Measurements from ENCODE around the gene TMEM109.

Gene TMEM109

DNA sequence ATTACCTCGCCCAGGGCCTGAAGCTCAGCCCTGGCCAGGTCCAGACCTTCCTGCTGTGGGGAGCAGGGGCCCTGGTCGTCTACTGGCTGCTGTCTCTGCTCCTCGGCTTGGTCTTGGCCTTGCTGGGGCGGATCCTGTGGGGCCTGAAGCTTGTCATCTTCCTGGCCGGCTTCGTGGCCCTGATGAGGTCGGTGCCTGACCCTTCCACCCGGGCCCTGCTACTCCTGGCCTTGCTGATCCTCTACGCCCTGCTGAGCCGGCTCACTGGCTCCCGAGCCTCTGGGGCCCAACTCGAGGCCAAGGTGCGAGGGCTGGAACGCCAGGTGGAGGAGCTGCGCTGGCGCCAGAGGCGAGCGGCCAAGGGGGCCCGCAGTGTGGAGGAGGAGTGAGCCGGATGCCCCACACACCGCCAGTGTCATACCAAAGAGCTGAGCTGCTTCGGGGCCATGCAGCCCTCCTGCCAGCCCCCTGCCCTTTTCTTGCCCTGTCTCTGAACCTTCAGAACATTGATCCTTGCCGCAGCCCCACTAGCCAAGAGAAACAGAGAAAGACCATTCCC lies 7.9 kb downstream of the TMEM109 start:
- TF ChIP-seq POLR2A (IDR thresholded peaks at IDR 0.05; ENCODE audit: low read length) (no peak), GATA1 (IDR thresholded peaks at IDR 0.05; ENCODE audit: low read depth, low read length) (no peak)
- DNase-seq = no peak

DNA sequence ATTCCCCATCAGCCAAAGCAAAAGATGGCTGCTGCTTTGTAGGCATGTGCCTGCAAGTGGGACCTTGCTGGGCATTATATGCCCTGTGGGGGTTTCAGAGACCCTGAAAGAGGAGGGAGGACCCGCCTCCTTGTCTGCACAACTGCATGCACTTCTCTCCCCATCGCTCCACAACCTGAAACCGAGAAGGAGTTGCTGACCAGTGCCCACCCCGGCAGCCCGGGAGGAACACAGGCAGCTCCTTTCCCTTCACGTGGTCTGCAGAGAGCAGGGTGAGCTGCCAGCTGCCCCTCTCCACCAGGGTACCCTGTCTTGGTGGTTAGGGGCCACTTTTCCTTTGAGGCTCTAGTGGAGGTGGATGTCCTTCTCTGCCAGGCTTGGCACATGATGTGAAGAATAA lies 8.9 kb downstream of the TMEM109 start:
- no peak for DNase-seq
- TF ChIP-seq POLR2A (IDR thresholded peaks at IDR 0.05; ENCODE audit: low read length) (no peak), GATA1 (IDR thresholded peaks at IDR 0.05; ENCODE audit: low read depth, low read length) (no peak)

DNA sequence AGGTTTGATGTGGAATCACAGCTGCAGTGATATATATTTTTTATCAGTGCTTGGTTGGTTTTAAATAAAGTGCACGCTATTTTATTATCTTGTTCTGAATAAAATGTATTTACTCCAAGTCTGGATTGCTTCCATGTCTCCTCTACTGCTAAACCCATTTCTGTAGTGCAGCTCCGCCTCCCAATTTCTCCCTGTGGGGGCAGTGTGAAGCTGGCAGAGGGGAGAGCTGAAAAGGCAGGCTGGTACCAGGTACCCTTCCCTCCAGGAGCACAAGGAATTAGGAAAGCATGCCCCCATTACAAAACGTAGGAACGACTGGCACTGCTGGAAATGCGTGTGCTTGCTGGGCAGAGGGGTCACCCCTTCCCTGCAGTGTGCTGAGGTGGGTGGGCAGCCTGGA lies 9.4 kb downstream of the TMEM109 start:
- no peak for DNase-seq
- TF ChIP-seq GATA1 (IDR thresholded peaks at IDR 0.05; ENCODE audit: low read depth, low read length) (no peak), POLR2A (IDR thresholded peaks at IDR 0.05; ENCODE audit: low read length) (no peak)

DNA sequence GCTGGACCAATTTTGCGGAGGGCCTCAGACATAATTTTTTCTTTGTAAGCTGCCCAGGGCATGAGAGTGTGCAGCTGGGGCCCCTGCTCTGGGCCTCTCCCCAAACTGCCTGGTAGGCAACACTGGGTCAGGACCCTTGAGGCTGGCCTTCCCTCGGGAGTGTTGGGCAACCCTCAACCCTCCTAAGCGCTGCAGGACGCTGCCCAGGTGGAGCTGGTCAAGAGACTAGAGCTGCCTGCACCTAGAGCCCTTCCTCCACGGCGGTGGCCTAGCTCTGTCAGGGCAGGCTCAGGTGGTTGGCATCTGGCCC lies 9.8 kb downstream of the TMEM109 start:
- DNase-seq = no peak
- TF ChIP-seq POLR2A (IDR thresholded peaks at IDR 0.05; ENCODE audit: low read length) = no peak
- TF ChIP-seq GATA1 (IDR thresholded peaks at IDR 0.05; ENCODE audit: low read depth, low read length) = no peak

DNA sequence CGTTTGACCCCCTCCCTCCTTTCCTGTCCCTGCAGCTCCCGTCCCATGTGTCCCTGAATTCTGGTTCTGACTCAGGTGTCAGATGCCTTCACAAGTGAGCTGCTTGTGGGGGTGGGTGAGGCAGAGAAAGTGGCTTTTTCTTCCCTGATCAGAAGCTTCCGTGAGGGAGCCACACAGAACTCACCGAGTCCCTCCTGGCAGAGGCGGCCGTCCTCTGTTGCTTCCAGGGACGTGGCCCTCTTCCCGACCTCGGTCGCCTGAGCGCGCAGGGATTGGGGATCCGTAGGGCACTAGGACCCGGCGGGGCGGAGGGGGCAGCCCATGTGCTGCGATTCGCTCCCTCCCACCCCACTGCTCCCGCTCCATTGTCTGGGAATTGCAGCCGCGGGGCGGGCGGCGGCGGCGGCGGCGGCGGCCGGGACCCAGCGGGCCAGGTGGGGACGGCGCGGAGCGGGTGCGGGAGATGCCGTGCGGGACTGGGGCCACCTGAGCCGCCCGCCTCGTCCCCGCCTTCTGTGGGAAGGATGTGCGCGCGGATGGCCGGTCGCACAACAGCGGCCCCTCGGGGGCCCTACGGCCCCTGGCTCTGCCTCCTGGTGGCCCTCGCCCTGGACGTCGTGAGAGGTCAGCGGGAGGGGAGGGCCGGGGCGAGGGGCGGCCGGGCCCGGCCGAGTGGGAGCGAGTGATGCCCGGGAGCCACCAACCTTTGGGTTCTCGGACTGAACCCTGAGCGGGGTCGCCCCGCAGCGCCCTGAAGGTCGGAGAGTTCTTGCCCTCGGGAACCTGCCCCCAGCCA lies 10.3 kb downstream of the TMEM109 start, which contains the start of gene TMEM132A:
Gene TMEM132A (plus strand): TSS at position 351 of the 796 bp plus-strand sequence. CDS start 174 bp downstream, at position 525.
- TF ChIP-seq GATA1 (IDR thresholded peaks at IDR 0.05; ENCODE audit: low read depth, low read length) (no peak), POLR2A (IDR thresholded peaks at IDR 0.05; ENCODE audit: low read length) (no peak)
- no peak for DNase-seq

DNA sequence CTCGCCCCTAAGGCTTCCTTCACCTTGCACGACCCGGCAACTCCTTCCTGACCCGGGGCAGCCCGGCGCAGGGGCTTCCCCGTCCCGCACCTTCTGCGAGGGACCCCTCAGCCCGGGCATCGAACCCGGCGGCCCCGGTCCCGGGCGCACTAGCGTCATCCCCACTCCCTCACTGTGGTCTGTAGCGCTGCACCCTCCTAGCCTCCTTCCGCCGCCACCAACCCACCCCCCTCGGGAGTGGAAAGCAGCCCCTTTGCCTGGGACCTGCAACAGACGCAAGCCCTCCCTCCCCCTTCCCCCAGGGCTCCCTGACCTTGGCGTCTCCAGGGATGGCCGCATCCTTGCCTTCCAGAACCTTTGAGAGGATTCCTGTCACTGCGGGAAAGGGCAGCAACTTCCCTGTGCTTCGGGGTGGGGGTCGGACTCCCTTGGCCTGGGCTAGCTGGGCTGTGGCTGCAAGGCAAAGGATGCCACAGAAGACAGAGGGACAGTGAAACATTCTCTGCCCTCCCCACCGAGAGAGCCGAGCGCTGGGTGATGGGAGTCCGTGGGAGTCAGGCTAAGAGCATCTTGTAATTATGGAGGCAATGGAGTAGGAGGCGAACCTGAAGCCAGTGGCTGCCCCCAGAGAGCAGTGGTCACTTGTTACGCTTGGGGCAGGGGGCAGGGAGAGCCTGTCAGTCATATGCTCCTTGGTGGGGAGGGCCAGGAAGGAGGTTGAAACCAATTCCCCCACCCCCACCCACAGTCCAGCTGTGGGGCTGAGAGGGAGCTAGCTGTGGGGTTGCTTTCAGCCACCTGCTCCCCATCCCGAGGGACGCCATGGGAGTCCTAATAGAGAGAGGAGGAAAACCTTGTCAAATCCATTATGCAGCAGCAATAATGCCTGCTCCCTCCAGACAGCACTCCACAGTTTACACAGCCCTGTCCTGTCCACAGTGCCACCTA lies 11.2 kb downstream of the TMEM109 start:
- TF ChIP-seq GATA1 (IDR thresholded peaks at IDR 0.05; ENCODE audit: low read depth, low read length) (no peak), POLR2A (IDR thresholded peaks at IDR 0.05; ENCODE audit: low read length) (no peak)
- no peak for DNase-seq

DNA sequence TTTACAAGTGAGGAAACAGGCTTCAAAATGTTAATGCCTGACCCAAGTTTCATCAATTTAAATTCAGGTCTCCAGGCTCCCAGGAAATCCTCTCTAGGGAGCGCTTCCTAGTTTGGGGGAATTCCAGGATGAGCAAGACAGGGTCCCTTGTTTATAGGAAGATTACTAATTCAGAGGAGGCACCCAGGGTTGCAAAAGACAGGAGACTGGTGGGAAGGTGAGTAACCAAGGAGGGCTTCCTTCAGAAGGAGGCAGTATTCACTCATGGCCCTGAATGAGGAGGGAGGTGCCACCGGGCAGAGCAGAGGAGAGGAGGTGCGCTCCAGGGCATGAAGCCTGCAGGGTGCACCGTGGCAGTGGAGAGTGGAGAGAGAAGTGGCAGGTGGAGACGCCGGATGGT lies 11.9 kb downstream of the TMEM109 start:
- TF ChIP-seq POLR2A (IDR thresholded peaks at IDR 0.05; ENCODE audit: low read length) = no peak
- no peak for TF ChIP-seq GATA1 (IDR thresholded peaks at IDR 0.05; ENCODE audit: low read depth, low read length)
- no peak for DNase-seq

DNA sequence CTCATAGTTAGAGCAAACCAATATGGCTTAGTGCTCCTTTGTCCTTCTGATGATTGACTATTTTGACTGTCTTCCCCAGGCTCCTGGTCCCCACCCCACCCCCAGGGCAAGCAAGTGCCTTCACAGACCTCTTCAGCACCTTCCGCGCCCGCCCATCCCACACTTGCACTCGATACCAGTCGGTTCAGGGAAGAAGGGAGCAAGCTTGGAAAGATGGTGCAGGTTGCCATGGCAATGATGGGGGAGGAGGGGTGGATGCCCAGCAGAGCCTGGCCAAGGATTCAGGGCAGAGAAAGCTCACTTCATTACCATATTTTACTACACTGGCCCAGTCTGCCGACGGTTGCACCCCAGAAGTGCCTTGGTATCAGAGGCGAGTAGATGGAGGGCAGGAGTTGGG lies 12.5 kb downstream of the TMEM109 start:
- TF ChIP-seq POLR2A (IDR thresholded peaks at IDR 0.05; ENCODE audit: low read length) (no peak), GATA1 (IDR thresholded peaks at IDR 0.05; ENCODE audit: low read depth, low read length) (no peak)
- no peak for DNase-seq

DNA sequence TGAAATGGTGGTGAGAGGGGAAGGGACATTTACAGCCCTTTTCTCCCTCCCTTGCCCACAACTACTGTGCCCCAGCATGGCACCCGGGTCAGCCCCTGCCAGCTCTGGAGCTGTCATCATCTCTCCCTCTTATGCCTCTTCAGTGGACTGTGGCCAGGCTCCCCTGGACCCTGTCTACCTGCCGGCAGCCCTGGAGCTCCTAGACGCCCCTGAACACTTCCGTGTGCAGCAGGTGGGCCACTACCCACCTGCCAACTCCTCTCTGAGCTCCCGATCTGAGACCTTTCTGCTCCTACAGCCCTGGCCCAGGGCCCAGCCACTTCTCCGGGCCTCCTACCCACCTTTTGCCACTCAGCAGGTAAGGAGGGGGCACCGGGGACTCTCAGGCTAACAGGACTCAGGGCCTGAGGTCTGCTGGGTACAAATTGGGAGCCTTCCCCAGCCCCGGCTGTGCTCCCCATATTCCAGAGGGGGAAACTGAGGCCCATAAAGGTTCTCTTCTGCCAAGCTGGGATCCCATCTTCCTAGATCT lies 13.2 kb downstream of the TMEM109 start:
- TF ChIP-seq GATA1 (IDR thresholded peaks at IDR 0.05; ENCODE audit: low read depth, low read length) = no peak
- DNase-seq = no peak

DNA sequence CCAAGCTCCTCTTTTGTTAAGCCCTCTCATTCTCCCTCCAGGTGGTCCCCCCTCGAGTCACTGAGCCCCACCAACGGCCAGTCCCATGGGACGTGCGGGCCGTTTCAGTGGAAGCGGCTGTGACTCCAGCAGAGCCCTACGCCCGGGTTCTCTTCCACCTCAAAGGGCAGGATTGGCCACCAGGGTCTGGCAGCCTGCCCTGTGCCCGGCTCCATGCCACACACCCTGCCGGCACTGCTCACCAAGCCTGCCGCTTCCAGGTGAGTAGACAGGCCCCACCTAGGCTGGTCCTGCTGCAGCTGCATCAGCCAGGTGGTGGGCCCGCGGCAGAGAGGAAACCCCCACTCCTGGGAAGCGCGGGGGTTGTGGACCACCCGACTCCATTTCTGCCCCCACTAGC lies 13.6 kb downstream of the TMEM109 start:
- DNase-seq = no peak
- no peak for TF ChIP-seq GATA1 (IDR thresholded peaks at IDR 0.05; ENCODE audit: low read depth, low read length)
- TF ChIP-seq POLR2A (IDR thresholded peaks at IDR 0.05; ENCODE audit: low read length) = no peak

DNA sequence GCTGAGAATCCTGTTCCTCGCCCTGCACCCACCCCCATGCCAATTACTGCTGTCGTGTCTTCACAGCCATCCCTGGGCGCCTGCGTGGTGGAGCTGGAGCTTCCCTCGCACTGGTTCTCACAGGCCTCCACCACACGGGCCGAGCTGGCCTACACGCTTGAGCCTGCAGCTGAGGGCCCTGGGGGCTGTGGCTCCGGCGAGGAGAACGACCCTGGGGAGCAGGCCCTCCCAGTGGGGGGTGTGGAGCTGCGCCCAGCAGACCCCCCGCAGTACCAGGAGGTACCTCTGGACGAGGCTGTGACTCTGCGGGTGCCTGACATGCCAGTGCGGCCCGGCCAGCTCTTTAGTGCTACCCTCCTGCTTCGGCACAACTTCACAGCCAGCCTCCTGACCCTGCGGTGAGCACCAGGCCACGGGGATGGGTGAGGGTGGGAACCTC lies 14.6 kb downstream of the TMEM109 start:
- no peak for DNase-seq
- TF ChIP-seq POLR2A (IDR thresholded peaks at IDR 0.05; ENCODE audit: low read length) = no peak
- no peak for TF ChIP-seq GATA1 (IDR thresholded peaks at IDR 0.05; ENCODE audit: low read depth, low read length)

DNA sequence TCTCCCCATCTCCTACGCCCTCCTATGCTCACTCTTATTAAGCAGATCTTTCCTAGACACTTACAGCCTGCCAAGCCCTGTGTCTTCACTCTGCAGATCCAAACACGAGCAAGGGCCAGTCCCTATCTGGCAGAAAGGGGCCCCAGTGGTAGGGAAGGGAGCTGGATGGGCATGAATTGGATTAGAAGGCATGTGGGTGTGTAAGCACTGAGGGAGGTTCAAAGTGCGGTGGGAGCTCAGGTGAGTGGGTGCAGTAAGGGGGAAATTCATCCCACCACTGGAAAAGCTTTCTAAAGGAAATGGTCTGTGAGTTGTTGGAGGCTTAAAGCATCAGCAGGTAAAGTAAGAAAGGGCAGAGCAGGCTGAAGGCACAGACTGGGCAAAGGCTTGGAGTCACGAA lies 15.8 kb downstream of the TMEM109 start:
- TF ChIP-seq GATA1 (IDR thresholded peaks at IDR 0.05; ENCODE audit: low read depth, low read length) (no peak), POLR2A (IDR thresholded peaks at IDR 0.05; ENCODE audit: low read length) (no peak)
- DNase-seq = no peak

DNA sequence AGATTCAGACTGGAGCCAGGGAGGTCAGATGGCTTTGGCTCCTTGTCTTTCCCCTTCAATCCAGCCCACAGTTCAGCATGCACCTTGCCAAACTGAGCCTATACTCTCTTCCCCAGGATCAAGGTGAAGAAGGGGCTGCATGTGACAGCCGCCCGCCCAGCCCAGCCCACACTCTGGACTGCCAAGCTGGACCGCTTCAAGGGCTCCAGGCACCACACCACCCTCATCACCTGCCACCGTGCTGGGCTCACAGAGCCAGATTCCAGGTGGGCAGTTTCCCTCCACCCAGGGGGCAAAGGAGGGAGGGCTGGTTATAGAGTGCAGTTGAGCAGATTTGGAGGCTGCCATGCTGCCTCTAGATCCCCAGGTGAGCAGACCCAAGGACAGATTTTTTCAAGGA lies 16.4 kb downstream of the TMEM109 start:
- TF ChIP-seq GATA1 (IDR thresholded peaks at IDR 0.05; ENCODE audit: low read depth, low read length) = no peak
- no peak for TF ChIP-seq POLR2A (IDR thresholded peaks at IDR 0.05; ENCODE audit: low read length)

DNA sequence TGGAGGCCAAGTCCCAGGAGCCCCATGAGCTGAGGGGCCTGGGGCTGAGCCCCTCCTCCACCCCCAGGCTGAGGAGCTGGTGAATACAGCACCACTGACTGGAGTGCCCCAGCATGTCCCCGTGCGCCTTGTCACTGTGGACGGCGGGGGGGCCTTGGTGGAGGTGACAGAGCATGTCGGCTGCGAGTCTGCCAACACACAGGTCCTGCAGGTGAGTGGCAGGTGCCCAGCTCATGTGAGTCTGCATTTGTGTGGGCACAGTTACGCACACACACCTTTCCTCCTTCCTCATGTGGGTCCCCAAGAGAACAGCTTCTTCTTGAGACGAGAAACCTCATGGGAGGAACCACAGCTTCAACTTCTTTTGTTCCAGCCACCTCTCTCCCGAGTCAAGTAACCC lies 18.0 kb downstream of the TMEM109 start:
- no peak for TF ChIP-seq GATA1 (IDR thresholded peaks at IDR 0.05; ENCODE audit: low read depth, low read length)
- TF ChIP-seq POLR2A (IDR thresholded peaks at IDR 0.05; ENCODE audit: low read length) = no peak
- DNase-seq = no peak

More for the DNA sequence above, 16.4 kb downstream of the TMEM109 start:
- no peak for DNase-seq
